GM12878 (cell line): Measurements from ENCODE around the gene KLHDC9. TPM values are rescaled to one million over a fixed set of nuclear protein-coding genes. Genes with fewer than 3 reads are reported as not detected.

ENCODE experiments used
- CBFB ChIP-seq: IDR thresholded peaks from 2 replicates; pipeline ENCODE4 v1.6.1; 2016; ENCODE audit warnings: antibody characterized with exemption, low read depth
- DPF2 ChIP-seq: fragments of 450-650 bp; IDR thresholded peaks from 2 replicates; pipeline ENCODE4 v1.6.1; 2017; ENCODE audit warnings: mild to moderate bottlenecking
- EGR1 ChIP-seq, 2 experiments: IDR thresholded peaks; 1 replicate in 1 of 2; 2 replicates in 1 of 2; pipeline ENCODE4 v1.6.1; 2011 to 2012; ENCODE audit warnings: low read depth in 2 of 2, low read length in 2 of 2, borderline replicate concordance in 1 of 2, mild to moderate bottlenecking in 1 of 2, moderate library complexity in 1 of 2
- EP300 ChIP-seq, 2 experiments: fragments of 150-350 bp in 1 of 2; IDR thresholded peaks; 2 replicates each; pipeline ENCODE4 v1.6.1; 2011 to 2012; ENCODE audit warnings: low read depth in 2 of 2, low read length in 2 of 2, borderline replicate concordance in 1 of 2, improper control_type of control experiment in 1 of 2, inconsistent platforms in 1 of 2; ENCODE audit not compliant: control insufficient read depth in 1 of 2
- HDAC2 ChIP-seq: fragments of 200-600 bp; sonication (generic); IDR thresholded peaks from 2 replicates; pipeline ENCODE4 v1.6.1; 2017
- HDAC6 ChIP-seq: fragments of 200-600 bp; sonication (generic); IDR thresholded peaks from one replicate; pipeline ENCODE4 v1.8.0; 2017; ENCODE audit warnings: antibody characterized with exemption; ENCODE audit not compliant: unreplicated experiment
- KDM1A ChIP-seq: fragments of 200-600 bp; sonication (generic); IDR thresholded peaks from 2 replicates; pipeline ENCODE4 v1.6.1; 2016; ENCODE audit warnings: borderline replicate concordance
- LARP7 ChIP-seq: fragments of 450-650 bp; IDR thresholded peaks from 2 replicates; pipeline ENCODE4 v1.6.1; 2017; ENCODE audit warnings: mild to moderate bottlenecking
- MAX ChIP-seq: IDR thresholded peaks from 2 replicates; pipeline ENCODE4 v1.6.1; 2012; ENCODE audit warnings: low read depth, low read length, improper control_type of control experiment
- MEF2A ChIP-seq: IDR thresholded peaks from 2 replicates; pipeline ENCODE4 v1.6.1; 2011; ENCODE audit warnings: low read depth, mild to moderate bottlenecking, low read length, moderate library complexity; ENCODE audit not compliant: insufficient read depth
- MEF2B ChIP-seq: fragments of 450-650 bp; IDR thresholded peaks from 2 replicates; pipeline ENCODE4 v1.6.1; 2018; ENCODE audit warnings: mild to moderate bottlenecking, moderate library complexity; ENCODE audit not compliant: partially characterized antibody, poor library complexity, severe bottlenecking
- NFIC ChIP-seq: IDR thresholded peaks from 2 replicates; pipeline ENCODE4 v1.6.1; 2012; ENCODE audit warnings: low read depth, mild to moderate bottlenecking, inconsistent platforms, low read length, moderate library complexity
- NFXL1 ChIP-seq: fragments of 450-650 bp; IDR thresholded peaks from 2 replicates; pipeline ENCODE4 v1.6.1; 2017; ENCODE audit warnings: antibody characterized with exemption, mild to moderate bottlenecking, borderline replicate concordance
- NR2F1 ChIP-seq: fragments of 450-650 bp; conservative IDR thresholded peaks from 2 replicates; pipeline ENCODE4 v1.6.1; 2017; ENCODE audit warnings: mild to moderate bottlenecking
- POLR2A ChIP-seq: IDR thresholded peaks from 2 replicates; pipeline ENCODE4 v1.6.1; 2011; ENCODE audit warnings: low read depth, mild to moderate bottlenecking, low read length
- RAD51 ChIP-seq: fragments of 450-650 bp; IDR thresholded peaks from 2 replicates; pipeline ENCODE4 v1.6.1; 2016; ENCODE audit warnings: moderate library complexity, mild to moderate bottlenecking, inconsistent platforms
- RCOR1 ChIP-seq: conservative IDR thresholded peaks from 2 replicates; pipeline ENCODE4 v1.6.1; 2012; ENCODE audit warnings: low read depth, low read length, improper control_type of control experiment
- RFX5 ChIP-seq: IDR thresholded peaks from 2 replicates; pipeline ENCODE4 v1.6.1; 2011; ENCODE audit warnings: low read depth, low read length, improper control_type of control experiment
- SKIL ChIP-seq: fragments of 450-650 bp; IDR thresholded peaks from 2 replicates; pipeline ENCODE4 v1.6.1; 2017; ENCODE audit warnings: mild to moderate bottlenecking, low read depth, inconsistent platforms; ENCODE audit not compliant: poor library complexity, severe bottlenecking
- SMAD1 ChIP-seq: fragments of 450-650 bp; IDR thresholded peaks from 2 replicates; pipeline ENCODE4 v1.6.1; 2018; ENCODE audit warnings: mild to moderate bottlenecking, low read depth; ENCODE audit not compliant: partially characterized antibody
- SMARCA5 ChIP-seq: fragments of 450-650 bp; IDR thresholded peaks from 2 replicates; pipeline ENCODE4 v1.6.1; 2017; ENCODE audit warnings: mild to moderate bottlenecking
- SMC3 ChIP-seq: IDR thresholded peaks from 2 replicates; pipeline ENCODE4 v1.6.1; 2011; ENCODE audit warnings: low read length, improper control_type of control experiment, borderline replicate concordance
- SP1 ChIP-seq: IDR thresholded peaks from one replicate; pipeline ENCODE4 v1.6.1; 2011; ENCODE audit warnings: low read depth, low read length
- ZNF207 ChIP-seq: fragments of 450-650 bp; IDR thresholded peaks from 2 replicates; pipeline ENCODE4 v1.6.1; 2014; ENCODE audit warnings: antibody characterized with exemption, mild to moderate bottlenecking, borderline replicate concordance
- ZNF274 ChIP-seq: IDR thresholded peaks from one replicate; pipeline ENCODE4 v1.8.0; 2011; ENCODE audit not compliant: insufficient read length, insufficient read depth
- ZNF384 ChIP-seq: IDR thresholded peaks from 2 replicates; pipeline ENCODE4 v1.6.1; 2012; ENCODE audit warnings: low read depth, mild to moderate bottlenecking, low read length, improper control_type of control experiment, borderline replicate concordance
- polyA plus RNA-seq, 11 experiments: library from polyadenylated mRNA; depleted of rRNA in 4 of 11; unstranded in 6 of 11; stranded (reverse) in 5 of 11; fragments of >200 nt; fragmentation: Nextera tagmentation in 4 of 11; fragmentation: Illumina TruSeq in 1 of 11; extraction: Ambion mirVana in 4 of 11; extraction: Trizol in 1 of 11; gene quantifications; 1 replicate in 1 of 11; 2 replicates in 10 of 11; pipeline versions ENCODE4 v1.2.1 to v1.2.3, GENCODE V29; 2011 to 2016; ENCODE audit warnings: inconsistent platforms in 2 of 11, missing spikeins in 2 of 11, low read depth in 1 of 11
- total RNA-seq, 4 experiments: library from RNA; depleted of rRNA in 3 of 4; stranded (reverse); fragments of >200 nt in 3 of 4; fragmentation: Illumina TruSeq in 1 of 4; extraction: Trizol in 1 of 4; gene quantifications; 2 replicates each; pipeline versions ENCODE4 v1.2.1 to v1.2.3, GENCODE V29; 2013 to 2021
- TF ChIP-seq, protein P1 (sequence below): fragments of 450-650 bp; IDR thresholded peaks from 2 replicates; pipeline ENCODE4 v1.6.1; 2014; ENCODE audit warnings: mild to moderate bottlenecking
- TF ChIP-seq, protein P2 (sequence below): IDR thresholded peaks from 2 replicates; pipeline ENCODE4 v1.6.1; 2012; ENCODE audit warnings: low read length, inconsistent platforms

Gene KLHDC9
- total and polyA plus RNA-seq, 10 of the 15 experiments (the other 5 are each of a cell fraction or from before 2014, with no cell fraction given), result 0.66 to 4.9 (median 2.6) TPM

DNA sequence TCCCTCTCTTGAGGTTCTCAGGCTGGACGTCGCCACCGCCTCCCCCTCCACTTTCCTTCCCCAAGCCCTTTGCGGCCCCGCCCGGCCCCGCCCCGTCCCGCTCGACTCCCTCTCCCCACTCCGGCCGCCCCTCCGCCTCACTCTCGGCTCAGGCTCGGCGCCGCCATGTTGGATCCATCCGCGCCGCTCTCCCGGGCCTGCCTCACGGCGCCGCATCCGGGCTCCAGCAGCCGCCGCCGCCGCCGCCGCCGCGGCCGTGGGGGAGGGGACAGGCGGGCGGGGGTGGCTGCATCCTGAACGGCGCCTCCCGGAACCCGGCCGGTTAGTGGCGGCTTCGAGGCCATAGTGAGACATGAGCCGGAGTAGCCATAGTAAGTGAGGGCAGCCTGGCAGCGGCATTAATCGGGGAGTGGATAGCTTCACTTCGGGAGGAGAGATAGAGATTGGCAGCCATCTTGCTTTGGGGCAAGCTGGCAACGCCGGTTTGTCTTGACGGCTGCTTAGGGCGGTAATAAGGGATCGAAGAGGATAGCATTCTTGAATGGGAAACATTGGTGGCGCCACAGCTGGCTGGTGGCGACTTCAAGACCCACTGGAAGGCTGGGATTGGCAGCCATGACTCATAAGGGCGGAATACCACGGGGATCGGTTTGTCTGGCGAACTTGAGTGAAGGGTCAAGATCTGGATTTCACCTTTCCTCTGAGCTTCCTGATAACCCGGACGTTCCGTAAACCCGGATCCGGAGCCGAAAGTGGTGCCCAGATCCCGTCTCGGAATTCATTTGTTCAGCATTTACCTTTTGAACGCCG, 34.5 kb downstream of the KLHDC9 start, which contains the start of gene DEDD (continued):
- TF ChIP-seq SMAD1, result no peak
- no peak for TF ChIP-seq SP1
- no peak for TF ChIP-seq ZNF274
- TF ChIP-seq NFXL1, result no peak
- TF ChIP-seq, protein P1, sequence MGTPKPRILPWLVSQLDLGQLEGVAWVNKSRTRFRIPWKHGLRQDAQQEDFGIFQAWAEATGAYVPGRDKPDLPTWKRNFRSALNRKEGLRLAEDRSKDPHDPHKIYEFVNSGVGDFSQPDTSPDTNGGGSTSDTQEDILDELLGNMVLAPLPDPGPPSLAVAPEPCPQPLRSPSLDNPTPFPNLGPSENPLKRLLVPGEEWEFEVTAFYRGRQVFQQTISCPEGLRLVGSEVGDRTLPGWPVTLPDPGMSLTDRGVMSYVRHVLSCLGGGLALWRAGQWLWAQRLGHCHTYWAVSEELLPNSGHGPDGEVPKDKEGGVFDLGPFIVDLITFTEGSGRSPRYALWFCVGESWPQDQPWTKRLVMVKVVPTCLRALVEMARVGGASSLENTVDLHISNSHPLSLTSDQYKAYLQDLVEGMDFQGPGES, result peak; percentile 40; the same call in 1 of the 2 replicates
- TF ChIP-seq ZNF207, result peak; percentile 88
- TF ChIP-seq HDAC6, result no peak
- 0 out of 2 replicates have a peak, but pooled peaks have one; percentile 43 for TF ChIP-seq CBFB
- TF ChIP-seq ZNF384, result no peak
- TF ChIP-seq MEF2A, result 0 out of 2 replicates have a peak, but pooled peaks have one; percentile 24
- TF ChIP-seq EP300 (IDR thresholded peaks at IDR 0.05; ENCODE audit: borderline replicate concordance in 1 of 2, control insufficient read depth in 1 of 2, low read depth in 2 of 2, low read length in 2 of 2), result peak in 1 of 2 experiments; percentile 51; a peak in 2 of 4 replicates
- TF ChIP-seq SKIL, result no peak
- no peak for TF ChIP-seq HDAC2
- TF ChIP-seq KDM1A, result no peak
- TF ChIP-seq, protein P2, sequence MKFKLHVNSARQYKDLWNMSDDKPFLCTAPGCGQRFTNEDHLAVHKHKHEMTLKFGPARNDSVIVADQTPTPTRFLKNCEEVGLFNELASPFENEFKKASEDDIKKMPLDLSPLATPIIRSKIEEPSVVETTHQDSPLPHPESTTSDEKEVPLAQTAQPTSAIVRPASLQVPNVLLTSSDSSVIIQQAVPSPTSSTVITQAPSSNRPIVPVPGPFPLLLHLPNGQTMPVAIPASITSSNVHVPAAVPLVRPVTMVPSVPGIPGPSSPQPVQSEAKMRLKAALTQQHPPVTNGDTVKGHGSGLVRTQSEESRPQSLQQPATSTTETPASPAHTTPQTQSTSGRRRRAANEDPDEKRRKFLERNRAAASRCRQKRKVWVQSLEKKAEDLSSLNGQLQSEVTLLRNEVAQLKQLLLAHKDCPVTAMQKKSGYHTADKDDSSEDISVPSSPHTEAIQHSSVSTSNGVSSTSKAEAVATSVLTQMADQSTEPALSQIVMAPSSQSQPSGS, result no peak
- peak; percentile 80 for TF ChIP-seq NR2F1
- TF ChIP-seq RAD51, result no peak
- peak in 1 of 2 experiments; percentile 94; a peak in 2 of 3 replicates for TF ChIP-seq EGR1 (IDR thresholded peaks at IDR 0.05; ENCODE audit: borderline replicate concordance in 1 of 2, low read depth in 2 of 2, low read length in 2 of 2)
- TF ChIP-seq MAX, result no peak
- TF ChIP-seq SMC3, result peak; percentile 16; the same call in 1 of the 2 replicates
- peak; percentile 88 for TF ChIP-seq LARP7
- TF ChIP-seq SMARCA5, result no peak
- no peak for TF ChIP-seq NFIC
- TF ChIP-seq RFX5, result no peak
- no peak for TF ChIP-seq MEF2B
- peak; percentile 85 for TF ChIP-seq POLR2A
- TF ChIP-seq DPF2, result peak; percentile 82
- TF ChIP-seq RCOR1, result 0 out of 2 replicates have a peak, but pooled peaks have one; percentile 49
